ENCODE results near the gene TDRD10. TPM values are rescaled to one million over a fixed set of nuclear protein-coding genes. Genes with fewer than 3 reads are reported as not detected.

TDRD10 gene
- total and polyA plus RNA-seq, 2 experiments from 2014 or later, result 0.29 TPM; not detected in 1

- TF ChIP-seq JUNB (IDR thresholded peaks at IDR 0.05; ENCODE audit: unreplicated experiment), result no peak
- TF ChIP-seq, protein P1, sequence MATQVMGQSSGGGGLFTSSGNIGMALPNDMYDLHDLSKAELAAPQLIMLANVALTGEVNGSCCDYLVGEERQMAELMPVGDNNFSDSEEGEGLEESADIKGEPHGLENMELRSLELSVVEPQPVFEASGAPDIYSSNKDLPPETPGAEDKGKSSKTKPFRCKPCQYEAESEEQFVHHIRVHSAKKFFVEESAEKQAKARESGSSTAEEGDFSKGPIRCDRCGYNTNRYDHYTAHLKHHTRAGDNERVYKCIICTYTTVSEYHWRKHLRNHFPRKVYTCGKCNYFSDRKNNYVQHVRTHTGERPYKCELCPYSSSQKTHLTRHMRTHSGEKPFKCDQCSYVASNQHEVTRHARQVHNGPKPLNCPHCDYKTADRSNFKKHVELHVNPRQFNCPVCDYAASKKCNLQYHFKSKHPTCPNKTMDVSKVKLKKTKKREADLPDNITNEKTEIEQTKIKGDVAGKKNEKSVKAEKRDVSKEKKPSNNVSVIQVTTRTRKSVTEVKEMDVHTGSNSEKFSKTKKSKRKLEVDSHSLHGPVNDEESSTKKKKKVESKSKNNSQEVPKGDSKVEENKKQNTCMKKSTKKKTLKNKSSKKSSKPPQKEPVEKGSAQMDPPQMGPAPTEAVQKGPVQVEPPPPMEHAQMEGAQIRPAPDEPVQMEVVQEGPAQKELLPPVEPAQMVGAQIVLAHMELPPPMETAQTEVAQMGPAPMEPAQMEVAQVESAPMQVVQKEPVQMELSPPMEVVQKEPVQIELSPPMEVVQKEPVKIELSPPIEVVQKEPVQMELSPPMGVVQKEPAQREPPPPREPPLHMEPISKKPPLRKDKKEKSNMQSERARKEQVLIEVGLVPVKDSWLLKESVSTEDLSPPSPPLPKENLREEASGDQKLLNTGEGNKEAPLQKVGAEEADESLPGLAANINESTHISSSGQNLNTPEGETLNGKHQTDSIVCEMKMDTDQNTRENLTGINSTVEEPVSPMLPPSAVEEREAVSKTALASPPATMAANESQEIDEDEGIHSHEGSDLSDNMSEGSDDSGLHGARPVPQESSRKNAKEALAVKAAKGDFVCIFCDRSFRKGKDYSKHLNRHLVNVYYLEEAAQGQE (IDR thresholded peaks at IDR 0.05; ENCODE audit: unreplicated experiment), result no peak
- no peak for TF ChIP-seq EZH2 (IDR thresholded peaks at IDR 0.05; ENCODE audit: low read depth, unreplicated experiment)
- no peak for TF ChIP-seq POLR2AphosphoS5 (IDR thresholded peaks at IDR 0.05; ENCODE audit: low read depth)
- no peak for TF ChIP-seq STAT1 (IDR thresholded peaks at IDR 0.05; ENCODE audit: unreplicated experiment)
- TF ChIP-seq ZNF114 (CRISPR knock-in tag; IDR thresholded peaks at IDR 0.05), result no peak
- TF ChIP-seq NANOG (IDR thresholded peaks at IDR 0.05; ENCODE audit: borderline replicate concordance), result no peak
- no peak for TF ChIP-seq EZH2phosphoT487 (IDR thresholded peaks at IDR 0.05; ENCODE audit: unreplicated experiment)
- no peak for TF ChIP-seq CREB1 (CRISPR knock-in tag; IDR thresholded peaks at IDR 0.05; ENCODE audit: low read depth)
- TF ChIP-seq, protein P2, sequence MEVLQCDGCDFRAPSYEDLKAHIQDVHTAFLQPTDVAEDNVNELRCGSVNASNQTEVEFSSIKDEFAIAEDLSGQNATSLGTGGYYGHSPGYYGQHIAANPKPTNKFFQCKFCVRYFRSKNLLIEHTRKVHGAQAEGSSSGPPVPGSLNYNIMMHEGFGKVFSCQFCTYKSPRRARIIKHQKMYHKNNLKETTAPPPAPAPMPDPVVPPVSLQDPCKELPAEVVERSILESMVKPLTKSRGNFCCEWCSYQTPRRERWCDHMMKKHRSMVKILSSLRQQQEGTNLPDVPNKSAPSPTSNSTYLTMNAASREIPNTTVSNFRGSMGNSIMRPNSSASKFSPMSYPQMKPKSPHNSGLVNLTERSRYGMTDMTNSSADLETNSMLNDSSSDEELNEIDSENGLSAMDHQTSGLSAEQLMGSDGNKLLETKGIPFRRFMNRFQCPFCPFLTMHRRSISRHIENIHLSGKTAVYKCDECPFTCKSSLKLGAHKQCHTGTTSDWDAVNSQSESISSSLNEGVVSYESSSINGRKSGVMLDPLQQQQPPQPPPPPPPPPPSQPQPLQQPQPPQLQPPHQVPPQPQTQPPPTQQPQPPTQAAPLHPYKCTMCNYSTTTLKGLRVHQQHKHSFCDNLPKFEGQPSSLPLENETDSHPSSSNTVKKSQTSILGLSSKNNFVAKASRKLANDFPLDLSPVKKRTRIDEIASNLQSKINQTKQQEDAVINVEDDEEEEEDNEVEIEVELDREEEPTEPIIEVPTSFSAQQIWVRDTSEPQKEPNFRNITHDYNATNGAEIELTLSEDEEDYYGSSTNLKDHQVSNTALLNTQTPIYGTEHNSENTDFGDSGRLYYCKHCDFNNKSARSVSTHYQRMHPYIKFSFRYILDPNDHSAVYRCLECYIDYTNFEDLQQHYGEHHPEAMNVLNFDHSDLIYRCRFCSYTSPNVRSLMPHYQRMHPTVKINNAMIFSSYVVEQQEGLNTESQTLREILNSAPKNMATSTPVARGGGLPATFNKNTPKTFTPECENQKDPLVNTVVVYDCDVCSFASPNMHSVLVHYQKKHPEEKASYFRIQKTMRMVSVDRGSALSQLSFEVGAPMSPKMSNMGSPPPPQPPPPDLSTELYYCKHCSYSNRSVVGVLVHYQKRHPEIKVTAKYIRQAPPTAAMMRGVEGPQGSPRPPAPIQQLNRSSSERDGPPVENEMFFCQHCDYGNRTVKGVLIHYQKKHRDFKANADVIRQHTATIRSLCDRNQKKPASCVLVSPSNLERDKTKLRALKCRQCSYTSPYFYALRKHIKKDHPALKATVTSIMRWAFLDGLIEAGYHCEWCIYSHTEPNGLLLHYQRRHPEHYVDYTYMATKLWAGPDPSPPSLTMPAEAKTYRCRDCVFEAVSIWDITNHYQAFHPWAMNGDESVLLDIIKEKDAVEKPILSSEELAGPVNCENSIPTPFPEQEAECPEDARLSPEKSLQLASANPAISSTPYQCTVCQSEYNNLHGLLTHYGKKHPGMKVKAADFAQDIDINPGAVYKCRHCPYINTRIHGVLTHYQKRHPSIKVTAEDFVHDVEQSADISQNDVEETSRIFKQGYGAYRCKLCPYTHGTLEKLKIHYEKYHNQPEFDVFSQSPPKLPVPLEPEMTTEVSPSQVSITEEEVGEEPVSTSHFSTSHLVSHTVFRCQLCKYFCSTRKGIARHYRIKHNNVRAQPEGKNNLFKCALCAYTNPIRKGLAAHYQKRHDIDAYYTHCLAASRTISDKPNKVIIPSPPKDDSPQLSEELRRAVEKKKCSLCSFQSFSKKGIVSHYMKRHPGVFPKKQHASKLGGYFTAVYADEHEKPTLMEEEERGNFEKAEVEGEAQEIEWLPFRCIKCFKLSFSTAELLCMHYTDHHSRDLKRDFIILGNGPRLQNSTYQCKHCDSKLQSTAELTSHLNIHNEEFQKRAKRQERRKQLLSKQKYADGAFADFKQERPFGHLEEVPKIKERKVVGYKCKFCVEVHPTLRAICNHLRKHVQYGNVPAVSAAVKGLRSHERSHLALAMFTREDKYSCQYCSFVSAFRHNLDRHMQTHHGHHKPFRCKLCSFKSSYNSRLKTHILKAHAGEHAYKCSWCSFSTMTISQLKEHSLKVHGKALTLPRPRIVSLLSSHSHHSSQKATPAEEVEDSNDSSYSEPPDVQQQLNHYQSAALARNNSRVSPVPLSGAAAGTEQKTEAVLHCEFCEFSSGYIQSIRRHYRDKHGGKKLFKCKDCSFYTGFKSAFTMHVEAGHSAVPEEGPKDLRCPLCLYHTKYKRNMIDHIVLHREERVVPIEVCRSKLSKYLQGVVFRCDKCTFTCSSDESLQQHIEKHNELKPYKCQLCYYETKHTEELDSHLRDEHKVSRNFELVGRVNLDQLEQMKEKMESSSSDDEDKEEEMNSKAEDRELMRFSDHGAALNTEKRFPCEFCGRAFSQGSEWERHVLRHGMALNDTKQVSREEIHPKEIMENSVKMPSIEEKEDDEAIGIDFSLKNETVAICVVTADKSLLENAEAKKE (CRISPR knock-in tag; IDR thresholded peaks at IDR 0.05), result no peak
- TF ChIP-seq, protein P3, sequence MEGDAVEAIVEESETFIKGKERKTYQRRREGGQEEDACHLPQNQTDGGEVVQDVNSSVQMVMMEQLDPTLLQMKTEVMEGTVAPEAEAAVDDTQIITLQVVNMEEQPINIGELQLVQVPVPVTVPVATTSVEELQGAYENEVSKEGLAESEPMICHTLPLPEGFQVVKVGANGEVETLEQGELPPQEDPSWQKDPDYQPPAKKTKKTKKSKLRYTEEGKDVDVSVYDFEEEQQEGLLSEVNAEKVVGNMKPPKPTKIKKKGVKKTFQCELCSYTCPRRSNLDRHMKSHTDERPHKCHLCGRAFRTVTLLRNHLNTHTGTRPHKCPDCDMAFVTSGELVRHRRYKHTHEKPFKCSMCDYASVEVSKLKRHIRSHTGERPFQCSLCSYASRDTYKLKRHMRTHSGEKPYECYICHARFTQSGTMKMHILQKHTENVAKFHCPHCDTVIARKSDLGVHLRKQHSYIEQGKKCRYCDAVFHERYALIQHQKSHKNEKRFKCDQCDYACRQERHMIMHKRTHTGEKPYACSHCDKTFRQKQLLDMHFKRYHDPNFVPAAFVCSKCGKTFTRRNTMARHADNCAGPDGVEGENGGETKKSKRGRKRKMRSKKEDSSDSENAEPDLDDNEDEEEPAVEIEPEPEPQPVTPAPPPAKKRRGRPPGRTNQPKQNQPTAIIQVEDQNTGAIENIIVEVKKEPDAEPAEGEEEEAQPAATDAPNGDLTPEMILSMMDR (conservative IDR thresholded peaks at IDR 0.05; ENCODE audit: low read depth in 2 of 2), result no peak
- TF ChIP-seq ZNF331 (CRISPR knock-in tag; IDR thresholded peaks at IDR 0.05; ENCODE audit: low read depth), result no peak
- TF ChIP-seq, protein P4, sequence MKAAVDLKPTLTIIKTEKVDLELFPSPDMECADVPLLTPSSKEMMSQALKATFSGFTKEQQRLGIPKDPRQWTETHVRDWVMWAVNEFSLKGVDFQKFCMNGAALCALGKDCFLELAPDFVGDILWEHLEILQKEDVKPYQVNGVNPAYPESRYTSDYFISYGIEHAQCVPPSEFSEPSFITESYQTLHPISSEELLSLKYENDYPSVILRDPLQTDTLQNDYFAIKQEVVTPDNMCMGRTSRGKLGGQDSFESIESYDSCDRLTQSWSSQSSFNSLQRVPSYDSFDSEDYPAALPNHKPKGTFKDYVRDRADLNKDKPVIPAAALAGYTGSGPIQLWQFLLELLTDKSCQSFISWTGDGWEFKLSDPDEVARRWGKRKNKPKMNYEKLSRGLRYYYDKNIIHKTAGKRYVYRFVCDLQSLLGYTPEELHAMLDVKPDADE (IDR thresholded peaks at IDR 0.05), result no peak
- H3K4me1 ChIP-seq (ENCODE audit: insufficient read depth), result no peaks in the 10 kb centered on the region; the same call in 1 of the 2 replicates
- H3K79me2 ChIP-seq (replicated peaks; ENCODE audit: insufficient read depth), result no peaks in the 10 kb centered on the region
- Mint-ChIP-seq H3K4me3 (no peak overlapping the region), H3K4me1 (peaks cover 16% of the 10 kb centered on the region), H3K9me3 (no peaks in the 10 kb centered on the region), H3K27ac (no peak overlapping the region), H3K36me3 (ENCODE audit: low read depth) (no peaks in the 10 kb centered on the region), H3K27me3 (ENCODE audit: insufficient read depth, low read depth, poor library complexity) (peaks cover 4% of the 10 kb centered on the region)
- H3K9me2 ChIP-seq (ENCODE audit: insufficient read depth), result no peaks in the 10 kb centered on the region
- H3K27me3 ChIP-seq (ENCODE audit: insufficient read depth), result no peaks in the 10 kb centered on the region
- ATAC-seq, result peak; percentile 71
- no peak overlapping the region for H3K4me3 ChIP-seq
- no peak overlapping the region for H3K4me2 ChIP-seq
- no peak overlapping the region; the same call in 1 of the 2 replicates for H2AFZ ChIP-seq
- no peaks in the 10 kb centered on the region for H3F3A ChIP-seq (replicated peaks; ENCODE audit: low read depth)
- no peaks in the 10 kb centered on the region for H3K36me3 ChIP-seq (ENCODE audit: insufficient read depth)
- no peak overlapping the region for H3K27ac ChIP-seq (ENCODE audit: low read depth)
- no peaks in the 10 kb centered on the region for H4K20me1 ChIP-seq (replicated peaks; ENCODE audit: insufficient read depth)
- DNase-seq (ENCODE audit: low spot score), result no peak
These were observed 36.3 kb upstream of the TDRD10 start for GRCh38 chr1:154465621-154466195.

All from GM23338 (cell line).